Suppressor macrophage (primary cell): Measurements from ENCODE around the gene DEPDC5.
A peak's percentile ranks its signal among the peaks of the same experiment; 100 is the strongest.

Experiments used
- DNase-seq, 4 experiments: peaks; one replicate each; pipeline ENCODE4 v3.0.0-alpha.2; 2020 to 2022

The DEPDC5 gene

DNA sequence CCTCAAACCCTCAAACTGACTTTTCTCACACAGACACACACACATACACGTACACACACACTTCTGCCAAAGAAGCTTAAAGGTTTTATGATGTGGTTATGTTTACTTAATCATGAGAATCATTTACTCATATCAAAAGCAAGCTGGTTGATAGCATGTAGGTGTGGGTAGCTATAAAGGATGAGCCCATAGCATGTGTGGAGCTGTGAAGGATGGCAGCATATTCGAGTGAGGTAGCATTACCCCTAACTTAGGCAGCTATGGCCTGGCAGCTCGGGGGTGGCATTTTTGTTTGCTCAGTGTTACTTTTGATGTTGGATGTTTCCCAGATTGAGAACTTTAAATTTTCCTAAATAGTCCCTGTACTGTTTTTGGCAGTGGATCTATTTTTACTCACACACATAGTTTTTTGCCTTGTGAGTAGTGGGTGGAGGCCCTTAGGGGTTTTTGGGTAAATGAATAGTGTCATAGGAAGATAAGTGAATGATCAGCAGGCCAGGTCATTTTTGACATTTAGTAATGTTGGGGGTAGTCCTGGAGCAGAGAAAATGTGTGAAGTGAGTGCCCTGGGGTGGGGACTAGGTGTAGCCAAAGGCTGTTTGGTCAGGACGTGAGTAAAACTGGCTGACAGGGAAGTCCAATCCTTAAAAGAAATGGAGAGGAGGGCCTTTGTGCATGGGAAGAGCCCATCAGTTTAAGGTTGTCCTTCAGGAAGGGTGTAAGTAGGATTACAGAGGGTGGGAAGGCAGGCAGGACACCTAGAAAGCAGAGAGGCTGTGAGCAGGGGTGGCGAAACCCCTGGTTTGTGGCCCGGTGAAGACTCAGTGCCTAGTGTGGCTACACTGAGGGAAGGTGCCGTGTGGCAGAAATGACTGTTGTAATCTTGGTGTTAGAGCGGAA, 197.6 kb downstream of the DEPDC5 start:
- no peak for DNase-seq

DNA sequence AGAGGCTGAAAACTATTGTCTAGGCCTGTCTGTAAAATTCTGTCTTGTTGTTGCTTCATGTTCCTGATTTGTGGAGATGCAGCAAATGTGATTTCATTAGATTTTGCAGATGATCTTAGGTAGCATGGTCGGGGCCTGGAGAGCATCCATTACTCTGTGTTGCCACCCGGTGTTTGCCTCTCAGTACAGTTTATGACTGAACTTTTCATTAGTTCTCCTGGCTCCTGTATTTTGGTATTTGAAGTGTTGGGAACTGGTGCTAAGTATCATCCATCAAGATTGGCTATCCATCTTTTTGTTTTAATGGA, 198.2 kb downstream of the DEPDC5 start:
- no peak for DNase-seq

DNA sequence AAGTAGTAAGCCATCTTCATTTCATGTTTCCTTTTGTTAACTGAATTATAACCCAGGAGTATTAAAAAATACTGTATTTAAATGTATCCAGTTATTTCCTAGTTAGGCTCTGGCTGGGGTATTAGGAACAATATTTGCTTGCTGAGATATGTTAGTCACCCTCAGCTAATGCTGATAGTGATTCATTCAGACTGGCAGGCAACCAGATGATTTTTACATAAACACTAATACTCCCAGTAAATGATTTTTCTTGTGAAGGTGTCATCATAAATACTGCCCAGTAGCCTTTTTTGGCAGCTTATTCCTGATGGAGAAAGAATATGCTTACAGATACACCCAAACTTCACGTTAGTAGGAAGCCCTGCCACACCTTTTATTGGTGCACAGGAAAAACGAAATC, 198.7 kb downstream of the DEPDC5 start:
- peak in 1 of 4 experiments; percentile 37 for DNase-seq

DNA sequence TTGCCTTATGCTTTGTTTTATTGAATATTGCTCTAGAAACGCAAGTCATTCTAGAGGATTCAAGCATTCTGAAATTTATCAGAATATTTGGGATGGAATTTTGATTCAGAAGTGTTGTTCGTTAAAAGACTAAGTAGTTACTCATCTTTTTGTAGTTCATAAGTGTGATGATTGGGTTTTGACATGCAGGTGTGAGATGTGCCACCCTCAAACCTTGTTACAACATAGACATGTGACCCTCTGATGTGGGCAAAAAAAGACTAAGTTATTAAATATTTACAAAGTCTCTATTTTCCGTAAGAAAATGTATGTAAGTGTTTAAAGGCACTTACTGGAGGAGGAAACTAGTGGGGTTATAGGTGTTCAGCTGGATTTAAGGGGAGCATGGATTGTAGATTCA, 199.4 kb downstream of the DEPDC5 start:
- DNase-seq, result no peak

DNA sequence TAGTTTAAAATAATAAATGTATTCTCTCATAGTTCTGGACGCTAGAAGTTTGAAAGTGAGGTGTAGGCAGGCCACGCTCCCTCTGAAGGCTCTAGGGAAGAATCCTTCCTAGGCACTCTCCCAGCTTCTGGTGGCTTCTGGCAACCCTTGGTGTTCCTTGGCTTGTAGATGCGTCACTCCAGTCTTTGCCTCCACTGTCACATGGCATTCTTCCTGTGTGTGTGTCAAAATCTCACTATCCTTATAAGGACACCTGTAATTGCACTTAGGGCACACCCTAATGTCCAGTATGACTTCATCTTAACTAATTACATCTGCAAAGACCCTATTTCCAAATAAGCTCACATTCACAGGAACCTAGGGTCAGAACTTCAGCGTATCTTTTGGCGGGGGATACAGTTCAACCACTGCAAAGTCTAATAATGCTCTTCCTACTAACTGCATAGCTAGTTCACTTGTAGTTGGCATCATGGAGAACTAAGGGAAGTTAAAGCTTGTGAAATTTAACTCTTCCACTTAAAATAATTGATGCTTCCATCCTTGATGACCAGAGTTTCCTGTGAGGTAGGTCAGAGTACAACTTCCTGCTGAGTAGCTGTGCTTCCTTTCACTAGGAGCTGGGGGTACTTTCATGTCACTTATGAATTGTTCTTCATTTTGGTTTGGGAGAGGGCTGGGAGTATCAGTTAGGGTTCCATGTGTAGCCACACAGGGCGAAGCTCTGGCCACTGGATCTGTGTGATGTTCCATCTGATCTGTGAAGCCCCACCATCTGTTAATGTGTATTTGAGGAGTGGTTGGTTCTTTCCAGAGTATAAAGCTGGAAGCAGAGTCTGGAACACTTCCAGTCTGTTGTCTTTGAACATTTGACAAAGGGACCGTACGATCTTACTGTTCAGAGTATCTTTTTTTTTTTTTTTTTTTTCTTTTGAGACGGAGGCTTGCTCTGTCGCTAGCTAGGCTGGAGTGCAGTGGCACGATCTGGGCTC, 201.0 kb downstream of the DEPDC5 start:
- no peak for DNase-seq

DNA sequence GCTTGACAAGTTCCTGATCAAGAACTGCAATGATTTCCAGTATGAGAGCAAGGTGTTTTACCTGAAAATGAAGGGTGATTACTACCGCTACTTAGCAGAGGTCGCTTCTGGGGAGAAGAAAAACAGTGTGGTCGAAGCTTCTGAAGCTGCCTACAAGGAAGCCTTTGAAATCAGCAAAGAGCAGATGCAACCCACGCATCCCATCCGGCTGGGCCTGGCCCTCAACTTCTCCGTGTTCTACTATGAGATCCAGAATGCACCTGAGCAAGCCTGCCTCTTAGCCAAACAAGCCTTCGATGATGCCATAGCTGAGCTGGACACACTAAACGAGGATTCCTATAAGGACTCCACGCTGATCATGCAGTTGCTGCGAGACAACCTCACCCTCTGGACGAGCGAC, 202.5 kb downstream of the DEPDC5 start:
- DNase-seq, result no peak
